Stimulated activated CD4-positive, alpha-beta T cell treated with anti-CD3 and anti-CD28 coated beads, Interleukin-12 subunit alpha, Interleukin-12 subunit beta, amount 100 ng/mL, for 48 hours (primary cell): Measurements from ENCODE around the gene PLA2G10.
"Not testable (repeated sequence)": the region's sequence is repeated elsewhere in the genome, so short reads cannot be mapped to it uniquely, and the experiment has no call there.

ENCODE experiments used
- DNase-seq, 3 donors: peaks; one replicate each; pipeline ENCODE4 v3.0.0-alpha.2; 2020; ENCODE audit warnings: low read depth in 2 of 3, low spot score in 1 of 3

Gene PLA2G10

GRCh38 chr16:14694129-14694528 is at the start of gene PLA2G10:
Gene PLA2G10, minus strand, starts transcription at chr16:14694308. Its CDS starts 79 bp downstream, at chr16:14694229.
- not testable (repeated sequence) for DNase-seq

GRCh38 chr16:14742273-14743128 is 48.4 kb upstream of the PLA2G10 start, which contains the start of gene NPIPA2:
Gene NPIPA2, plus strand, starts transcription at chr16:14742533. Its CDS starts 5,533 bp downstream, at chr16:14748066.
- DNase-seq: not testable (repeated sequence)

- not testable (repeated sequence) for DNase-seq
Observed at GRCh38 chr16:14741794-14742193, 47.7 kb upstream of the PLA2G10 start.

- not testable (repeated sequence) for DNase-seq
Observed at GRCh38 chr16:14740832-14741385, 46.8 kb upstream of the PLA2G10 start.

GRCh38 chr16:14733233-14733632 is 39.1 kb upstream of the PLA2G10 start:
- DNase-seq: not testable (repeated sequence)

- not testable (repeated sequence) for DNase-seq
Observed at GRCh38 chr16:14703156-14704011, 9.3 kb upstream of the PLA2G10 start, which contains the start of gene NPIPA3. Gene NPIPA3, plus strand, starts transcription at chr16:14703411. Its CDS starts 5,533 bp downstream, at chr16:14708944.

- DNase-seq: not testable (repeated sequence)
Observed at GRCh38 chr16:14702672-14703071, 8.6 kb upstream of the PLA2G10 start.

GRCh38 chr16:14701859-14702258 is 7.8 kb upstream of the PLA2G10 start:
- not testable (repeated sequence) for DNase-seq

GRCh38 chr16:14685870-14686793 is 8.0 kb downstream of the PLA2G10 start:
- not testable (repeated sequence) for DNase-seq

- no peak for DNase-seq
Observed at GRCh38 chr16:14682121-14682520, 12.0 kb downstream of the PLA2G10 start.

- no peak for DNase-seq
Observed at GRCh38 chr16:14681115-14681514, 13.0 kb downstream of the PLA2G10 start.

- DNase-seq: not testable (repeated sequence)
Observed at GRCh38 chr16:14680396-14680795, 13.7 kb downstream of the PLA2G10 start.

GRCh38 chr16:14678748-14679497 is 15.2 kb downstream of the PLA2G10 start:
- DNase-seq: no peak

- no peak for DNase-seq
Observed at GRCh38 chr16:14677627-14678026, 16.5 kb downstream of the PLA2G10 start.

GRCh38 chr16:14676633-14677032 is 17.5 kb downstream of the PLA2G10 start:
- no peak for DNase-seq

GRCh38 chr16:14672403-14672971 is 21.6 kb downstream of the PLA2G10 start:
- no peak for DNase-seq

- DNase-seq: no peak
Observed at GRCh38 chr16:14669776-14670175, 24.3 kb downstream of the PLA2G10 start.

GRCh38 chr16:14668556-14669223 is 25.4 kb downstream of the PLA2G10 start:
- DNase-seq: no peak
